H9 (cell line): ENCODE measurements around the gene DUSP7. TPM values are rescaled to one million over a fixed set of nuclear protein-coding genes. Genes with fewer than 3 reads are reported as not detected.

Source experiments
- DNase-seq: peaks from one replicate; pipeline ENCODE4 v3.0.0-alpha.2; 2017
- H2AFZ ChIP-seq: one replicate; pipeline ENCODE4 v1.6.1; 2013; ENCODE audit warnings: mild to moderate bottlenecking, low read length, control low read depth, moderate library complexity
- H2AK5ac ChIP-seq: 2 replicates; pipeline ENCODE4 v1.6.1; 2013; ENCODE audit warnings: low read length, control low read depth, mixed read lengths; ENCODE audit not compliant: insufficient read length
- H2BK120ac ChIP-seq: one replicate; pipeline ENCODE4 v1.6.1; 2013; ENCODE audit warnings: low read depth, mild to moderate bottlenecking, low read length, control low read depth, inconsistent platforms; ENCODE audit not compliant: poor library complexity, severe bottlenecking
- H2BK12ac ChIP-seq: 2 replicates; pipeline ENCODE4 v1.6.1; 2013; ENCODE audit warnings: low read length, control low read depth, mixed read lengths, low read depth; ENCODE audit not compliant: insufficient read length
- H2BK15ac ChIP-seq: 2 replicates; pipeline ENCODE4 v1.6.1; 2013; ENCODE audit warnings: low read depth, low read length, control low read depth
- H2BK20ac ChIP-seq: one replicate; pipeline ENCODE4 v1.6.1; 2013; ENCODE audit warnings: low read depth, mild to moderate bottlenecking, low read length, control low read depth, inconsistent platforms; ENCODE audit not compliant: poor library complexity, severe bottlenecking
- H2BK5ac ChIP-seq: 2 replicates; pipeline ENCODE4 v1.6.1; 2013; ENCODE audit warnings: low read length, control low read depth, mixed read lengths; ENCODE audit not compliant: insufficient read length
- H3K14ac ChIP-seq: 2 replicates; pipeline ENCODE4 v1.6.1; 2013; ENCODE audit warnings: low read length, control low read depth; ENCODE audit not compliant: insufficient read depth
- H3K18ac ChIP-seq: 2 replicates; pipeline ENCODE4 v1.6.1; 2013; ENCODE audit warnings: low read depth, mild to moderate bottlenecking, mixed read lengths, low read length, control low read depth; ENCODE audit not compliant: insufficient read length
- H3K23ac ChIP-seq: 2 replicates; pipeline ENCODE4 v1.6.1; 2013; ENCODE audit warnings: low read length, control low read depth, mixed read lengths, low read depth; ENCODE audit not compliant: insufficient read length
- H3K23me2 ChIP-seq: 2 replicates; pipeline ENCODE4 v1.6.1; 2013; ENCODE audit warnings: low read depth, mild to moderate bottlenecking, mixed read lengths, low read length, control low read depth; ENCODE audit not compliant: insufficient read length, poor library complexity, severe bottlenecking
- H3K27ac ChIP-seq: 2 replicates; pipeline ENCODE4 v1.5.1; 2013; ENCODE audit warnings: low read length, control low read depth, mixed read lengths, low read depth; ENCODE audit not compliant: insufficient read length
- H3K27me3 ChIP-seq: 2 replicates; pipeline ENCODE4 v1.6.1; 2013; ENCODE audit warnings: low read length, control low read depth, inconsistent platforms; ENCODE audit not compliant: insufficient read depth
- H3K4ac ChIP-seq: 2 replicates; pipeline ENCODE4 v1.6.1; 2013; ENCODE audit warnings: low read depth, mild to moderate bottlenecking, control low read depth, inconsistent platforms, low read length, moderate library complexity
- H3K4me1 ChIP-seq: 2 replicates; pipeline ENCODE4 v1.6.1; 2013; ENCODE audit warnings: low read length, control low read depth, inconsistent platforms; ENCODE audit not compliant: insufficient read depth
- H3K4me2 ChIP-seq: 2 replicates; pipeline ENCODE4 v1.6.1; 2013; ENCODE audit warnings: low read length, control low read depth, mixed read lengths; ENCODE audit not compliant: insufficient read length, insufficient read depth
- H3K56ac ChIP-seq: 2 replicates; pipeline ENCODE4 v1.6.1; 2013; ENCODE audit warnings: low read depth, mild to moderate bottlenecking, mixed read lengths, low read length, control low read depth; ENCODE audit not compliant: insufficient read length
- H3K79me1 ChIP-seq: 2 replicates; pipeline ENCODE4 v1.6.1; 2013; ENCODE audit warnings: low read depth, mild to moderate bottlenecking, moderate library complexity, low read length, control low read depth, inconsistent platforms; ENCODE audit not compliant: insufficient read depth, poor library complexity, severe bottlenecking
- H3K79me2 ChIP-seq: 2 replicates; pipeline ENCODE4 v1.6.1; 2013; ENCODE audit warnings: low read length, control low read depth, inconsistent platforms; ENCODE audit not compliant: insufficient read depth
- H3K9ac ChIP-seq: 2 replicates; pipeline ENCODE4 v1.6.1; 2013; ENCODE audit warnings: low read length, control low read depth, mixed read lengths; ENCODE audit not compliant: insufficient read length; ENCODE audit errors: extremely low read depth
- H3K9me3 ChIP-seq: one replicate; pipeline ENCODE4 v1.6.1; 2013; ENCODE audit warnings: low read depth, low read length, inconsistent platforms; ENCODE audit not compliant: control insufficient read depth
- H3T11ph ChIP-seq: one replicate; pipeline ENCODE4 v1.6.1; 2013; ENCODE audit warnings: mild to moderate bottlenecking, low read length, control low read depth, inconsistent platforms
- H4K20me1 ChIP-seq: one replicate; pipeline ENCODE4 v1.6.1; 2013; ENCODE audit not compliant: control insufficient read depth, insufficient read length, insufficient read depth
- H4K5ac ChIP-seq: 2 replicates; pipeline ENCODE4 v1.6.1; 2013; ENCODE audit warnings: low read depth, mild to moderate bottlenecking, mixed read lengths, low read length, control low read depth; ENCODE audit not compliant: insufficient read length
- H4K8ac ChIP-seq: replicated peaks from 2 replicates; pipeline ENCODE4 v1.6.1; 2013; ENCODE audit warnings: low read length, control low read depth, mixed read lengths, low read depth; ENCODE audit not compliant: insufficient read length
- H4K91ac ChIP-seq: 2 replicates; pipeline ENCODE4 v1.6.1; 2013; ENCODE audit warnings: low read depth, mild to moderate bottlenecking, moderate library complexity, mixed read lengths, low read length, control low read depth; ENCODE audit not compliant: insufficient read length
- H3K27ac Mint-ChIP-seq, 3 experiments: 2 replicates in 2 of 3; 3 replicates in 1 of 3; pipeline ENCODE4 v1.8.0; 2020 to 2021; ENCODE audit warnings: mixed read lengths in 3 of 3, mild to moderate bottlenecking in 1 of 3, moderate library complexity in 1 of 3
- H3K27me3 Mint-ChIP-seq: 2 replicates; pipeline ENCODE4 v1.8.0; 2021; ENCODE audit warnings: low read depth, mild to moderate bottlenecking, moderate library complexity, mixed read lengths
- H3K36me3 Mint-ChIP-seq, 3 experiments: 2 replicates in 2 of 3; 3 replicates in 1 of 3; pipeline ENCODE4 v1.8.0; 2020 to 2021; ENCODE audit warnings: low read depth in 3 of 3, mixed read lengths in 3 of 3; ENCODE audit not compliant: insufficient read depth in 1 of 3
- H3K4me1 Mint-ChIP-seq, 2 experiments: 2 replicates each; pipeline ENCODE4 v1.8.0; 2020; ENCODE audit warnings: mixed read lengths in 2 of 2
- H3K4me3 Mint-ChIP-seq, 2 experiments: 2 replicates in 1 of 2; 3 replicates in 1 of 2; pipeline ENCODE4 v1.8.0; 2020 to 2021; ENCODE audit warnings: mild to moderate bottlenecking in 2 of 2, mixed read lengths in 2 of 2, moderate library complexity in 1 of 2
- H3K9me3 Mint-ChIP-seq, 2 experiments: 2 replicates in 1 of 2; 3 replicates in 1 of 2; pipeline ENCODE4 v1.8.0; 2020; ENCODE audit warnings: mild to moderate bottlenecking in 2 of 2, mixed read lengths in 2 of 2, moderate library complexity in 1 of 2
- WGBS: extraction: QIAGEN DNeasy Blood & Tissue Kit; methylation state at CpG from one replicate; pipeline ENCODE4 v1.1.7; 2013; ENCODE audit warnings: missing lambda C conversion rate, low lambda C conversion rate, mixed read lengths; ENCODE audit not compliant: insufficient read length; ENCODE audit errors: extremely low coverage; 5-methylcytosine and 5-hydroxymethylcytosine counted together
- total RNA-seq: library from RNA; stranded (reverse); gene quantifications from 2 replicates; pipeline ENCODE4 v1.2.1, GENCODE V29; 2021
- TF ChIP-seq, protein P1 (sequence below): fragments of 200-600 bp; sonication (generic); conservative IDR thresholded peaks from 3 replicates; pipeline ENCODE4 v1.8.0; 2021; ENCODE audit warnings: antibody characterized with exemption, mild to moderate bottlenecking

Gene DUSP7
- total RNA-seq, 1 experiment from 2014 or later, result 24.0 TPM

DNA sequence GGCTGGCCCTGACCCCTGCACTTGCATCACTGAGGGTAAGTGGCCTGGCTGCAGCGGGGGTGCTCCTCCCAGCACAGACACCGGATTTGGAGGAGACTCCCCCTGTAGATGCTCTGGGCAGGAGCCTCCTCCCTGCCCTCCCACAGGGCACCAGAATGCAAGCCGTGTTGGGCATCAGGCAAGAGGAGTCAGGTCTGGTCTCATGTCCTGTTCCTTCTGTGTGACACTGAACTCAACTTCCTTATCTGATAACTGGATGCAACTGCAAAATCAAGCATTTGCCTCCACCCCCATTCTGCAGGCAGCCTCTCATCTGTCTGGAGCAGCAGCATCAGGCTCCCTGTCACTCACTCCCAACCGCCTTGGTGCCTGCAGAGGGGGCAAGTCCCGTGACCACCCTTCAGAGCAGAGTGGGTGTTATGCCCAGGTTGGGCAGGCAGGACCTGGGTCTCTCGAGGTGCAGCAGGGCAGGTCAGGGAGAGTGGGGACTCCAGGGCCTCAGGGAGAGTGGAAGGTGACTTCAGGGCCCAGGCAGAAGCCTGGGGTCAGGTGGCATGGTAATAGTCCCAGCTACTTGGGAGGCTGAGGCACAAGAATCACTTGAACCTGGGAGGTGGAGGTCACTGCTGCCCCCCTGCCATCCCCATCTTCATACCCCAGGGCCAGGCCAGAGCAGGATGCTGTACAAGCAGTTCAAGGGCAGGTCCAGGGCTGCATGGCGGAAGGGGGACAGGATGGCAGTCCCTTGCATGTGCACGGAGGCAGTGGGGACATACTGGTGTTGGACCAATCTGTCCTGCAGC, 50.2 kb downstream of the DUSP7 start:
- peak overlapping the region; percentile 45 to 75 for H3K4me3 Mint-ChIP-seq
- TF ChIP-seq, protein P1, sequence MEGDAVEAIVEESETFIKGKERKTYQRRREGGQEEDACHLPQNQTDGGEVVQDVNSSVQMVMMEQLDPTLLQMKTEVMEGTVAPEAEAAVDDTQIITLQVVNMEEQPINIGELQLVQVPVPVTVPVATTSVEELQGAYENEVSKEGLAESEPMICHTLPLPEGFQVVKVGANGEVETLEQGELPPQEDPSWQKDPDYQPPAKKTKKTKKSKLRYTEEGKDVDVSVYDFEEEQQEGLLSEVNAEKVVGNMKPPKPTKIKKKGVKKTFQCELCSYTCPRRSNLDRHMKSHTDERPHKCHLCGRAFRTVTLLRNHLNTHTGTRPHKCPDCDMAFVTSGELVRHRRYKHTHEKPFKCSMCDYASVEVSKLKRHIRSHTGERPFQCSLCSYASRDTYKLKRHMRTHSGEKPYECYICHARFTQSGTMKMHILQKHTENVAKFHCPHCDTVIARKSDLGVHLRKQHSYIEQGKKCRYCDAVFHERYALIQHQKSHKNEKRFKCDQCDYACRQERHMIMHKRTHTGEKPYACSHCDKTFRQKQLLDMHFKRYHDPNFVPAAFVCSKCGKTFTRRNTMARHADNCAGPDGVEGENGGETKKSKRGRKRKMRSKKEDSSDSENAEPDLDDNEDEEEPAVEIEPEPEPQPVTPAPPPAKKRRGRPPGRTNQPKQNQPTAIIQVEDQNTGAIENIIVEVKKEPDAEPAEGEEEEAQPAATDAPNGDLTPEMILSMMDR, result no peak

More for the DNA sequence above, 50.2 kb downstream of the DUSP7 start:
- Histone ChIP-seq H3K14ac (0 out of 2 replicates have a peak overlapping the region, but pooled peaks have one; percentile 31), H3K27ac (no peak overlapping the region), H3K4me2 (peak overlapping the region; percentile 36), H3K9me3 (no peaks in the 10 kb centered on the region), H3K18ac (peak overlapping the region; percentile 5), H3K56ac (no peak overlapping the region), H2BK20ac (no peak overlapping the region), H3K79me1 (no peaks in the 10 kb centered on the region), H2BK15ac (no peak overlapping the region), H2BK12ac (no peak overlapping the region), H3K79me2 (no peaks in the 10 kb centered on the region), H2BK120ac (no peak overlapping the region), H4K8ac (no peak overlapping the region), H4K5ac (no peak overlapping the region), H2AFZ (no peak overlapping the region), H3K27me3 (no peaks in the 10 kb centered on the region), H4K91ac (no peak overlapping the region), H3K4ac (no peak overlapping the region), H2BK5ac (no peak overlapping the region), H3K4me1 (peaks cover 15% of the 10 kb centered on the region; the same call in 1 of the 2 replicates), H2AK5ac (no peak overlapping the region), H3T11ph (no peak overlapping the region), H3K9ac (no peak overlapping the region), H4K20me1 (no peaks in the 10 kb centered on the region), H3K23me2 (no peaks in the 10 kb centered on the region), H3K23ac (no peak overlapping the region)
- WGBS, result no CpG with 5 or more reads among the region's 8 CpGs
- Mint-ChIP-seq H3K4me1 (peaks cover 50 to 62% of the 10 kb centered on the region in 2 experiments), H3K27me3 (peaks cover 4% of the 10 kb centered on the region), H3K27ac (peak overlapping the region in 2 of 3 experiments; percentile 20 to 44; a peak in 2 of 7 replicates), H3K9me3 (no peaks in the 10 kb centered on the region), H3K36me3 (no peaks in the 10 kb centered on the region; a peak in 1 of 7 replicates)
- DNase-seq, result no peak
